HEK293 (cell line): ENCODE measurements around the gene NAV2.

Experiments
- CTCF ChIA-PET: fragments of 350-600 bp; formaldehyde crosslinking; extraction: SDS; loops from one replicate; lab custom pipeline; 2021; ENCODE audit warnings: antibody characterized with exemption; lab: Yijun Ruan, JAX
- POLR2A ChIA-PET: fragments of 300-600 bp; formaldehyde crosslinking; extraction: SDS; loops from one replicate; lab custom pipeline; 2020; ENCODE audit warnings: antibody characterized with exemption, inconsistent platforms; lab: Yijun Ruan, JAX
- H3K27ac ChIP-seq: fragments of 200-500 bp; sonication (Bioruptor generic); 2 replicates; pipeline ENCODE4 v1.5.1; 2014; ENCODE audit warnings: low read depth, low read length, control low read depth, inconsistent platforms; ENCODE audit errors: extremely low read depth
- H3K36me3 ChIP-seq, 2 experiments: fragments of 200-500 bp in 1 of 2; sonication (Bioruptor generic) in 1 of 2; 1 replicate in 1 of 2; 2 replicates in 1 of 2; pipeline ENCODE4 v1.5.1; 2014 to 2017; ENCODE audit warnings: inconsistent platforms in 2 of 2, low read length in 2 of 2; ENCODE audit not compliant: control insufficient read depth in 2 of 2, insufficient read depth in 1 of 2
- H3K4me1 ChIP-seq: fragments of 200-500 bp; sonication (Bioruptor generic); 2 replicates; pipeline ENCODE4 v1.5.1; 2014; ENCODE audit warnings: mild to moderate bottlenecking, low read length, inconsistent platforms; ENCODE audit not compliant: control insufficient read depth, insufficient read depth
- H3K4me3 ChIP-seq: 2 replicates; pipeline ENCODE4 v1.5.1; 2011; ENCODE audit warnings: low read depth, mild to moderate bottlenecking, control low read depth, low read length, moderate library complexity
- H3K9me3 ChIP-seq: fragments of 200-500 bp; sonication (Bioruptor generic); 2 replicates; pipeline ENCODE4 v1.5.1; 2014; ENCODE audit warnings: low read depth, low read length, inconsistent platforms; ENCODE audit not compliant: control insufficient read depth, insufficient read depth
- ELK4 ChIP-seq: IDR thresholded peaks from 2 replicates; pipeline ENCODE4 v1.6.1; 2011; ENCODE audit warnings: mild to moderate bottlenecking, low read depth, low read length, borderline replicate concordance
- GLI4 ChIP-seq: fragments of 450-650 bp; formaldehyde crosslinking; IDR thresholded peaks from 2 replicates; pipeline ENCODE4 v1.5.1; 2016; ENCODE audit warnings: missing biosample characterization, missing genetic modification characterization
- GLIS1 ChIP-seq: fragments of 450-650 bp; formaldehyde crosslinking; IDR thresholded peaks from 2 replicates; pipeline ENCODE4 v1.5.1; 2016; ENCODE audit warnings: missing biosample characterization, missing genetic modification characterization
- KLF1 ChIP-seq: fragments of 450-650 bp; formaldehyde crosslinking; IDR thresholded peaks from 2 replicates; pipeline ENCODE4 v1.5.1; 2016; ENCODE audit warnings: missing biosample characterization, missing genetic modification characterization
- ZNF157 ChIP-seq: fragments of 450-650 bp; formaldehyde crosslinking; IDR thresholded peaks from 2 replicates; pipeline ENCODE4 v1.5.1; 2016; ENCODE audit warnings: missing biosample characterization, missing genetic modification characterization
- ZNF23 ChIP-seq: fragments of 450-650 bp; formaldehyde crosslinking; IDR thresholded peaks from 2 replicates; pipeline ENCODE4 v1.5.1; 2016; ENCODE audit warnings: missing biosample characterization, missing genetic modification characterization, borderline replicate concordance
- ZNF302 ChIP-seq: fragments of 450-650 bp; formaldehyde crosslinking; IDR thresholded peaks from 2 replicates; pipeline ENCODE4 v1.5.1; 2016; ENCODE audit warnings: missing biosample characterization, missing genetic modification characterization, low read depth
- ZNF350 ChIP-seq: fragments of 450-650 bp; formaldehyde crosslinking; IDR thresholded peaks from 2 replicates; pipeline ENCODE4 v1.5.0; 2017; ENCODE audit warnings: missing biosample characterization, mild to moderate bottlenecking, missing genetic modification characterization
- ZNF510 ChIP-seq: fragments of 450-650 bp; formaldehyde crosslinking; IDR thresholded peaks from 2 replicates; pipeline ENCODE4 v1.5.1; 2018; ENCODE audit warnings: mild to moderate bottlenecking, missing genetic modification characterization, missing biosample characterization; ENCODE audit not compliant: insufficient replicate concordance
- ZNF555 ChIP-seq: fragments of 450-650 bp; formaldehyde crosslinking; conservative IDR thresholded peaks from 2 replicates; pipeline ENCODE4 v1.5.1; 2017; ENCODE audit warnings: missing biosample characterization, mild to moderate bottlenecking, missing genetic modification characterization, inconsistent platforms
- ZNF639 ChIP-seq: fragments of 450-650 bp; formaldehyde crosslinking; IDR thresholded peaks from 2 replicates; pipeline ENCODE4 v1.5.1; 2016; ENCODE audit warnings: missing biosample characterization, missing genetic modification characterization
- ZNF660 ChIP-seq: fragments of 450-650 bp; IDR thresholded peaks from 2 replicates; pipeline ENCODE4 v1.5.1; 2018; ENCODE audit warnings: missing biosample characterization, mild to moderate bottlenecking, missing genetic modification characterization
- ZNF747 ChIP-seq: fragments of 450-650 bp; formaldehyde crosslinking; IDR thresholded peaks from 2 replicates; pipeline ENCODE4 v1.5.1; 2016; ENCODE audit warnings: missing biosample characterization, missing genetic modification characterization
- ZNF768 ChIP-seq: fragments of 450-650 bp; formaldehyde crosslinking; IDR thresholded peaks from 2 replicates; pipeline ENCODE4 v1.5.1; 2018; ENCODE audit warnings: missing biosample characterization, mild to moderate bottlenecking, missing genetic modification characterization
- ZNF837 ChIP-seq: fragments of 450-650 bp; formaldehyde crosslinking; IDR thresholded peaks from 2 replicates; pipeline ENCODE4 v1.5.1; 2016; ENCODE audit warnings: missing biosample characterization, missing genetic modification characterization
- TF ChIP-seq, protein P1 (sequence below): fragments of 450-650 bp; formaldehyde crosslinking; IDR thresholded peaks from 2 replicates; pipeline ENCODE4 v1.5.1; 2016; ENCODE audit warnings: missing biosample characterization, missing genetic modification characterization
- TF ChIP-seq, protein P2 (sequence below): fragments of 450-650 bp; formaldehyde crosslinking; IDR thresholded peaks from 2 replicates; pipeline ENCODE4 v1.5.1; 2016; ENCODE audit warnings: missing biosample characterization, missing genetic modification characterization
- TF ChIP-seq, protein P3 (sequence below): fragments of 450-650 bp; formaldehyde crosslinking; IDR thresholded peaks from 2 replicates; pipeline ENCODE4 v1.5.1; 2016; ENCODE audit warnings: missing biosample characterization, missing genetic modification characterization, borderline replicate concordance

The NAV2 gene

DNA sequence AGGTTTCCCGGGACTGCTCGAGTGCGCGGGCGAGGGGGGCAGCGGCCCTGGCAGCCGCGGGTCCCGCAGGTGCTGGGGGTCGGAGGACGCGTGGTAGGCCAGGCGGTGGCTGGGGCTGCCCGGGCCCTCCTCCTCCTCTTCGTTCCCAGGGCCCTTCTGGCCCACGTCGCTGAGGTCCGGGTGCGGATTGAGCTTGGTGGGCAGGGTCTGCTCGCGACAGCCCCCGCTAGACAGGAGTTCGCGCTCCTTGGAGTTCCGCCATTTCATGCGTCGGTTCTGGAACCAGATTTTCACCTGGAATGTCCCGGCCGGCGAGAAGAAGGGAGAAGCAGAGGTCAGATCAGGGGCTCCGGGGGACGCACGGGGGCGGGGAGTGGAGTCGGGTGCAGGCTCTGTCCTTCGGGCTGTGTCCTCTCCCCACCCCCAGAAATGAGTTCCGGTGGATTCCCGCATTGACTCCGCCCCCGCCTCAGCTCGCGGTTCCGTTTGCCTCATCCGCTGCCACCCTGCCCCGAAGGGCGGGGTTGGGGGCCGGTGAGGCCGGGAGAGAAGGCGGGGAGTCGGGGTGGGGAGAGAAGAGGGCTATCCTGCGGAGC lies 443.7 kb downstream of the NAV2 start:
- Histone ChIP-seq H3K36me3 (no peaks in the 10 kb centered on the region), H3K9me3 (no peaks in the 10 kb centered on the region), H3K4me1 (no peaks in the 10 kb centered on the region; the same call in 1 of the 2 replicates), H3K4me3 (no peak overlapping the region), H3K27ac (no peak overlapping the region)
- ChIA-PET CTCF (no interaction called here), POLR2A (no interaction called here)
- no peak for TF ChIP-seq ZNF639 (tag by site-specific recombination)
- no peak for TF ChIP-seq ELK4
- TF ChIP-seq ZNF660 (tag by site-specific recombination) = no peak
- no peak for TF ChIP-seq ZNF350 (tag by site-specific recombination)
- TF ChIP-seq, protein P1, sequence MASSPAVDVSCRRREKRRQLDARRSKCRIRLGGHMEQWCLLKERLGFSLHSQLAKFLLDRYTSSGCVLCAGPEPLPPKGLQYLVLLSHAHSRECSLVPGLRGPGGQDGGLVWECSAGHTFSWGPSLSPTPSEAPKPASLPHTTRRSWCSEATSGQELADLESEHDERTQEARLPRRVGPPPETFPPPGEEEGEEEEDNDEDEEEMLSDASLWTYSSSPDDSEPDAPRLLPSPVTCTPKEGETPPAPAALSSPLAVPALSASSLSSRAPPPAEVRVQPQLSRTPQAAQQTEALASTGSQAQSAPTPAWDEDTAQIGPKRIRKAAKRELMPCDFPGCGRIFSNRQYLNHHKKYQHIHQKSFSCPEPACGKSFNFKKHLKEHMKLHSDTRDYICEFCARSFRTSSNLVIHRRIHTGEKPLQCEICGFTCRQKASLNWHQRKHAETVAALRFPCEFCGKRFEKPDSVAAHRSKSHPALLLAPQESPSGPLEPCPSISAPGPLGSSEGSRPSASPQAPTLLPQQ = no peak
- no peak for TF ChIP-seq ZNF157 (tag by site-specific recombination)
- TF ChIP-seq GLI4 (tag by site-specific recombination) = no peak
- TF ChIP-seq, protein P2, sequence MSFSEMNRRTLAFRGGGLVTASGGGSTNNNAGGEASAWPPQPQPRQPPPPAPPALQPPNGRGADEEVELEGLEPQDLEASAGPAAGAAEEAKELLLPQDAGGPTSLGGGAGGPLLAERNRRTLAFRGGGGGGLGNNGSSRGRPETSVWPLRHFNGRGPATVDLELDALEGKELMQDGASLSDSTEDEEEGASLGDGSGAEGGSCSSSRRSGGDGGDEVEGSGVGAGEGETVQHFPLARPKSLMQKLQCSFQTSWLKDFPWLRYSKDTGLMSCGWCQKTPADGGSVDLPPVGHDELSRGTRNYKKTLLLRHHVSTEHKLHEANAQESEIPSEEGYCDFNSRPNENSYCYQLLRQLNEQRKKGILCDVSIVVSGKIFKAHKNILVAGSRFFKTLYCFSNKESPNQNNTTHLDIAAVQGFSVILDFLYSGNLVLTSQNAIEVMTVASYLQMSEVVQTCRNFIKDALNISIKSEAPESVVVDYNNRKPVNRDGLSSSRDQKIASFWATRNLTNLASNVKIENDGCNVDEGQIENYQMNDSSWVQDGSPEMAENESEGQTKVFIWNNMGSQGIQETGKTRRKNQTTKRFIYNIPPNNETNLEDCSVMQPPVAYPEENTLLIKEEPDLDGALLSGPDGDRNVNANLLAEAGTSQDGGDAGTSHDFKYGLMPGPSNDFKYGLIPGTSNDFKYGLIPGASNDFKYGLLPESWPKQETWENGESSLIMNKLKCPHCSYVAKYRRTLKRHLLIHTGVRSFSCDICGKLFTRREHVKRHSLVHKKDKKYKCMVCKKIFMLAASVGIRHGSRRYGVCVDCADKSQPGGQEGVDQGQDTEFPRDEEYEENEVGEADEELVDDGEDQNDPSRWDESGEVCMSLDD = no peak
- no peak for TF ChIP-seq ZNF302 (tag by site-specific recombination)
- TF ChIP-seq, protein P3, sequence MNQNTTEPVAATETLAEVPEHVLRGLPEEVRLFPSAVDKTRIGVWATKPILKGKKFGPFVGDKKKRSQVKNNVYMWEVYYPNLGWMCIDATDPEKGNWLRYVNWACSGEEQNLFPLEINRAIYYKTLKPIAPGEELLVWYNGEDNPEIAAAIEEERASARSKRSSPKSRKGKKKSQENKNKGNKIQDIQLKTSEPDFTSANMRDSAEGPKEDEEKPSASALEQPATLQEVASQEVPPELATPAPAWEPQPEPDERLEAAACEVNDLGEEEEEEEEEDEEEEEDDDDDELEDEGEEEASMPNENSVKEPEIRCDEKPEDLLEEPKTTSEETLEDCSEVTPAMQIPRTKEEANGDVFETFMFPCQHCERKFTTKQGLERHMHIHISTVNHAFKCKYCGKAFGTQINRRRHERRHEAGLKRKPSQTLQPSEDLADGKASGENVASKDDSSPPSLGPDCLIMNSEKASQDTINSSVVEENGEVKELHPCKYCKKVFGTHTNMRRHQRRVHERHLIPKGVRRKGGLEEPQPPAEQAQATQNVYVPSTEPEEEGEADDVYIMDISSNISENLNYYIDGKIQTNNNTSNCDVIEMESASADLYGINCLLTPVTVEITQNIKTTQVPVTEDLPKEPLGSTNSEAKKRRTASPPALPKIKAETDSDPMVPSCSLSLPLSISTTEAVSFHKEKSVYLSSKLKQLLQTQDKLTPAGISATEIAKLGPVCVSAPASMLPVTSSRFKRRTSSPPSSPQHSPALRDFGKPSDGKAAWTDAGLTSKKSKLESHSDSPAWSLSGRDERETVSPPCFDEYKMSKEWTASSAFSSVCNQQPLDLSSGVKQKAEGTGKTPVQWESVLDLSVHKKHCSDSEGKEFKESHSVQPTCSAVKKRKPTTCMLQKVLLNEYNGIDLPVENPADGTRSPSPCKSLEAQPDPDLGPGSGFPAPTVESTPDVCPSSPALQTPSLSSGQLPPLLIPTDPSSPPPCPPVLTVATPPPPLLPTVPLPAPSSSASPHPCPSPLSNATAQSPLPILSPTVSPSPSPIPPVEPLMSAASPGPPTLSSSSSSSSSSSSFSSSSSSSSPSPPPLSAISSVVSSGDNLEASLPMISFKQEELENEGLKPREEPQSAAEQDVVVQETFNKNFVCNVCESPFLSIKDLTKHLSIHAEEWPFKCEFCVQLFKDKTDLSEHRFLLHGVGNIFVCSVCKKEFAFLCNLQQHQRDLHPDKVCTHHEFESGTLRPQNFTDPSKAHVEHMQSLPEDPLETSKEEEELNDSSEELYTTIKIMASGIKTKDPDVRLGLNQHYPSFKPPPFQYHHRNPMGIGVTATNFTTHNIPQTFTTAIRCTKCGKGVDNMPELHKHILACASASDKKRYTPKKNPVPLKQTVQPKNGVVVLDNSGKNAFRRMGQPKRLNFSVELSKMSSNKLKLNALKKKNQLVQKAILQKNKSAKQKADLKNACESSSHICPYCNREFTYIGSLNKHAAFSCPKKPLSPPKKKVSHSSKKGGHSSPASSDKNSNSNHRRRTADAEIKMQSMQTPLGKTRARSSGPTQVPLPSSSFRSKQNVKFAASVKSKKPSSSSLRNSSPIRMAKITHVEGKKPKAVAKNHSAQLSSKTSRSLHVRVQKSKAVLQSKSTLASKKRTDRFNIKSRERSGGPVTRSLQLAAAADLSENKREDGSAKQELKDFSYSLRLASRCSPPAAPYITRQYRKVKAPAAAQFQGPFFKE (tag by site-specific recombination) = no peak
- no peak for TF ChIP-seq KLF1 (tag by site-specific recombination)
- TF ChIP-seq ZNF747 (tag by site-specific recombination) = no peak
- TF ChIP-seq ZNF837 (tag by site-specific recombination) = no peak
- no peak for TF ChIP-seq ZNF768 (tag by site-specific recombination)
- TF ChIP-seq ZNF510 (tag by site-specific recombination) = no peak
- no peak for TF ChIP-seq ZNF23 (tag by site-specific recombination)
- TF ChIP-seq GLIS1 (tag by site-specific recombination) = no peak
- TF ChIP-seq ZNF555 (tag by site-specific recombination) = no peak
